Measurements from ENCODE around the gene POLR2E. TPM values are rescaled to one million over a fixed set of nuclear protein-coding genes. Genes with fewer than 3 reads are reported as not detected.

Gene POLR2E
- total RNA-seq, 2 donors from 2014 or later, result 225 to 254 TPM

- Histone ChIP-seq H3K27ac (ENCODE audit: low read depth, low read length) (no peak overlapping the region), H3K9me3 (ENCODE audit: control insufficient read depth, low read length) (no peaks in the 10 kb centered on the region), H3K4me3 (ENCODE audit: low read length) (no peak overlapping the region), H3K36me3 (ENCODE audit: control insufficient read depth, insufficient read depth, low read length) (no peaks in the 10 kb centered on the region), H3K9ac (ENCODE audit: extremely low read depth, low read length, poor library complexity, severe bottlenecking) (no peak overlapping the region), H3K4me1 (ENCODE audit: control insufficient read depth, insufficient read depth, low read length) (no peaks in the 10 kb centered on the region), H3K27me3 (ENCODE audit: control insufficient read depth, insufficient read depth, low read length, poor library complexity, severe bottlenecking) (peaks cover 6% of the 10 kb centered on the region)
- Mint-ChIP-seq H3K36me3 (ENCODE audit: low read depth) (peaks cover 9% of the 10 kb centered on the region), H3K27ac (no peak overlapping the region), H3K4me3 (no peak overlapping the region), H3K4me1 (peaks cover 1% of the 10 kb centered on the region), H3K27me3 (ENCODE audit: insufficient read depth) (peaks cover 13% of the 10 kb centered on the region), H3K9me3 (no peaks in the 10 kb centered on the region)
- WGBS, 2 experiments (ENCODE audit: insufficient coverage in 1 of 2, insufficient read length in 1 of 2), result 92 to 94% methylated on average over 12 to 16 of the region's 16 CpGs
- no peak for TF ChIP-seq CTCF (conservative IDR thresholded peaks at IDR 0.05)
- no peak for DNase-seq
Observed at GRCh38 chr19:1076951-1077350, 18.2 kb downstream of the POLR2E start.

- Histone ChIP-seq H3K27me3 (ENCODE audit: control insufficient read depth, insufficient read depth, low read length, poor library complexity, severe bottlenecking) (peaks cover 14% of the 10 kb centered on the region), H3K4me1 (ENCODE audit: control insufficient read depth, insufficient read depth, low read length) (no peaks in the 10 kb centered on the region), H3K4me3 (ENCODE audit: low read length) (no peak overlapping the region), H3K27ac (ENCODE audit: low read depth, low read length) (no peak overlapping the region), H3K9me3 (ENCODE audit: control insufficient read depth, low read length) (no peaks in the 10 kb centered on the region), H3K36me3 (ENCODE audit: control insufficient read depth, insufficient read depth, low read length) (no peaks in the 10 kb centered on the region), H3K9ac (ENCODE audit: extremely low read depth, low read length, poor library complexity, severe bottlenecking) (no peak overlapping the region)
- Mint-ChIP-seq H3K9me3 (no peaks in the 10 kb centered on the region), H3K4me1 (no peaks in the 10 kb centered on the region), H3K27ac (no peak overlapping the region), H3K36me3 (ENCODE audit: low read depth) (peaks cover 9% of the 10 kb centered on the region), H3K4me3 (no peak overlapping the region), H3K27me3 (ENCODE audit: insufficient read depth) (peaks cover 18% of the 10 kb centered on the region)
- no peak for DNase-seq
- WGBS, 2 experiments (ENCODE audit: insufficient coverage in 1 of 2, insufficient read length in 1 of 2), result 93 to 95% methylated on average over 4 of the region's 4 CpGs
- no peak for TF ChIP-seq CTCF (conservative IDR thresholded peaks at IDR 0.05)
Observed at GRCh38 chr19:1076046-1076386, 19.2 kb downstream of the POLR2E start.

GRCh38 chr19:1074544-1075283 is 20.5 kb downstream of the POLR2E start:
- Histone ChIP-seq H3K9ac (ENCODE audit: extremely low read depth, low read length, poor library complexity, severe bottlenecking) (no peak overlapping the region), H3K27me3 (ENCODE audit: control insufficient read depth, insufficient read depth, low read length, poor library complexity, severe bottlenecking) (peaks cover 27% of the 10 kb centered on the region), H3K4me1 (ENCODE audit: control insufficient read depth, insufficient read depth, low read length) (no peaks in the 10 kb centered on the region), H3K4me3 (ENCODE audit: low read length) (no peak overlapping the region), H3K9me3 (ENCODE audit: control insufficient read depth, low read length) (no peaks in the 10 kb centered on the region), H3K36me3 (ENCODE audit: control insufficient read depth, insufficient read depth, low read length) (no peaks in the 10 kb centered on the region), H3K27ac (ENCODE audit: low read depth, low read length) (no peak overlapping the region)
- WGBS, 2 experiments (ENCODE audit: insufficient coverage in 1 of 2, insufficient read length in 1 of 2), result 94 to 99% methylated on average over 9 to 44 of the region's 54 CpGs
- H3K4me1 Mint-ChIP-seq, result no peaks in the 10 kb centered on the region
- no peak overlapping the region for H3K4me3 Mint-ChIP-seq
- TF ChIP-seq CTCF (conservative IDR thresholded peaks at IDR 0.05), result no peak
- peaks cover 9% of the 10 kb centered on the region for H3K36me3 Mint-ChIP-seq (ENCODE audit: low read depth)
- no peak for DNase-seq
- H3K27me3 Mint-ChIP-seq (ENCODE audit: insufficient read depth), result peaks cover 29% of the 10 kb centered on the region
- H3K9me3 Mint-ChIP-seq, result no peaks in the 10 kb centered on the region
- H3K27ac Mint-ChIP-seq, result no peak overlapping the region

Measured in endodermal cell (in vitro differentiated cells).